SK-N-SH treated with all-trans-retinoic acid at 6 μM for 48 hours (cell line): ENCODE measurements around the gene TIAM2.

Experiments
- ATAC-seq: fragments of 200-7000 bp; cut with Tn5 transposase; 3 replicates; pipeline ENCODE4 v1.9.1; 2020; ENCODE audit warnings: mild to moderate bottlenecking, moderate library complexity
- BACH2 ChIP-seq: fragments of 250-450 bp; sonication (Bioruptor Pico); IDR thresholded peaks from 2 replicates; pipeline ENCODE4 v1.9.0; 2021; ENCODE audit warnings: mild to moderate bottlenecking, borderline replicate concordance
- CREB5 ChIP-seq: fragments of 250-450 bp; sonication (Bioruptor Pico); IDR thresholded peaks from 2 replicates; pipeline ENCODE4 v1.5.1; 2020; ENCODE audit warnings: low read depth, mild to moderate bottlenecking, moderate library complexity
- CSDC2 ChIP-seq: fragments of 250-450 bp; sonication (Bioruptor Pico); IDR thresholded peaks from 2 replicates; pipeline ENCODE4 v1.5.0; 2020; ENCODE audit warnings: mild to moderate bottlenecking, moderate library complexity
- CSRNP3 ChIP-seq: fragments of 250-450 bp; sonication (Bioruptor Pico); IDR thresholded peaks from 2 replicates; pipeline ENCODE4 v1.5.1; 2021; ENCODE audit warnings: mild to moderate bottlenecking, moderate library complexity
- ESRRG ChIP-seq: fragments of 250-450 bp; sonication (Bioruptor Pico); IDR thresholded peaks from 2 replicates; pipeline ENCODE4 v1.6.1; 2021; ENCODE audit warnings: mild to moderate bottlenecking
- GLIS3 ChIP-seq: fragments of 250-450 bp; sonication (Bioruptor Pico); IDR thresholded peaks from 2 replicates; pipeline ENCODE4 v1.5.0; 2020; ENCODE audit warnings: mild to moderate bottlenecking, moderate library complexity
- ISL1 ChIP-seq: fragments of 250-450 bp; sonication (Bioruptor Pico); IDR thresholded peaks from 2 replicates; pipeline ENCODE4 v2.1.2; 2022; ENCODE audit warnings: mild to moderate bottlenecking, moderate library complexity
- OSR1 ChIP-seq: fragments of 250-450 bp; sonication (Bioruptor Pico); IDR thresholded peaks from 2 replicates; pipeline ENCODE4 v1.8.0; 2022; ENCODE audit warnings: moderate library complexity, mild to moderate bottlenecking, inconsistent platforms
- PATZ1 ChIP-seq: fragments of 250-450 bp; sonication (Bioruptor Pico); IDR thresholded peaks from 2 replicates; pipeline ENCODE4 v1.8.0; 2020; ENCODE audit warnings: mild to moderate bottlenecking, moderate library complexity, borderline replicate concordance
- POU6F1 ChIP-seq: fragments of 250-450 bp; sonication (Bioruptor Pico); IDR thresholded peaks from 2 replicates; pipeline ENCODE4 v1.8.0; 2021; ENCODE audit warnings: low read depth, mild to moderate bottlenecking, moderate library complexity, borderline replicate concordance
- PPARA ChIP-seq: fragments of 250-450 bp; sonication (Bioruptor Pico); IDR thresholded peaks from 2 replicates; pipeline ENCODE4 v1.5.0; 2020; ENCODE audit warnings: mild to moderate bottlenecking, borderline replicate concordance
- RARB ChIP-seq: fragments of 250-450 bp; sonication (Bioruptor Pico); IDR thresholded peaks from 2 replicates; pipeline ENCODE4 v1.8.0; 2021; ENCODE audit warnings: mild to moderate bottlenecking, moderate library complexity
- SNAI2 ChIP-seq: fragments of 250-450 bp; sonication (Bioruptor Pico); IDR thresholded peaks from 2 replicates; pipeline ENCODE4 v1.5.0; 2020; ENCODE audit warnings: mild to moderate bottlenecking, moderate library complexity
- TCF4 ChIP-seq: fragments of 250-450 bp; sonication (Bioruptor Pico); IDR thresholded peaks from 2 replicates; pipeline ENCODE4 v1.8.0; 2021; ENCODE audit warnings: mild to moderate bottlenecking, moderate library complexity, borderline replicate concordance
- TOX ChIP-seq: fragments of 250-450 bp; sonication (Bioruptor Pico); IDR thresholded peaks from 2 replicates; pipeline ENCODE4 v1.8.0; 2021; ENCODE audit warnings: mild to moderate bottlenecking, moderate library complexity, borderline replicate concordance
- TSHZ2 ChIP-seq: fragments of 250-450 bp; sonication (Bioruptor Pico); IDR thresholded peaks from 2 replicates; pipeline ENCODE4 v1.5.0; 2020; ENCODE audit warnings: mild to moderate bottlenecking, moderate library complexity
- ZC3H10 ChIP-seq: fragments of 250-450 bp; sonication (Bioruptor Pico); IDR thresholded peaks from 2 replicates; pipeline ENCODE4 v1.5.1; 2021; ENCODE audit warnings: mild to moderate bottlenecking, moderate library complexity
- ZFP3 ChIP-seq: fragments of 250-450 bp; sonication (Bioruptor Pico); IDR thresholded peaks from 2 replicates; pipeline ENCODE4 v1.5.0; 2020; ENCODE audit warnings: mild to moderate bottlenecking, moderate library complexity
- ZFP30 ChIP-seq: fragments of 450-650 bp; formaldehyde crosslinking; IDR thresholded peaks from 2 replicates; pipeline ENCODE4 v1.5.0; 2022; ENCODE audit warnings: mild to moderate bottlenecking, moderate library complexity
- ZNF565 ChIP-seq: fragments of 450-650 bp; formaldehyde crosslinking; conservative IDR thresholded peaks from 2 replicates; pipeline ENCODE4 v1.5.0; 2020; ENCODE audit warnings: low read depth, mild to moderate bottlenecking, moderate library complexity
- ZNF8 ChIP-seq: fragments of 450-650 bp; formaldehyde crosslinking; IDR thresholded peaks from 2 replicates; pipeline ENCODE4 v1.5.0; 2020; ENCODE audit warnings: mild to moderate bottlenecking, moderate library complexity

The TIAM2 gene

GRCh38 chr6:155284775-155285174, 289.7 kb downstream of the TIAM2 start:
- no peak for TF ChIP-seq ZFP30 (CRISPR knock-in tag)
- no peak for TF ChIP-seq TOX (CRISPR knock-in tag)
- TF ChIP-seq ZC3H10 (CRISPR knock-in tag): no peak
- no peak for TF ChIP-seq ISL1 (CRISPR knock-in tag)
- TF ChIP-seq ZFP3 (CRISPR knock-in tag): no peak
- no peak for ATAC-seq

- no peak for ATAC-seq
- TF ChIP-seq CSRNP3 (CRISPR knock-in tag) (no peak), ZC3H10 (CRISPR knock-in tag) (no peak), TOX (CRISPR knock-in tag) (no peak), POU6F1 (CRISPR knock-in tag) (no peak), RARB (CRISPR knock-in tag) (no peak), OSR1 (CRISPR knock-in tag) (no peak), PATZ1 (no peak), ZNF8 (CRISPR knock-in tag) (no peak), CREB5 (CRISPR knock-in tag) (no peak), GLIS3 (CRISPR knock-in tag) (no peak), ZFP30 (CRISPR knock-in tag) (no peak), ZNF565 (CRISPR knock-in tag) (no peak), ZFP3 (CRISPR knock-in tag) (no peak), CSDC2 (no peak), ISL1 (CRISPR knock-in tag) (no peak)
- TF ChIP-seq, all 23 proteins: peak for 0
Measured at GRCh38 chr6:155287762-155288161, 292.6 kb downstream of the TIAM2 start.

- TF ChIP-seq ESRRG (CRISPR knock-in tag) (no peak), ISL1 (CRISPR knock-in tag) (no peak), SNAI2 (no peak), ZFP3 (CRISPR knock-in tag) (no peak), ZC3H10 (CRISPR knock-in tag) (no peak), CSDC2 (no peak), PPARA (CRISPR knock-in tag) (no peak), ZNF8 (CRISPR knock-in tag) (no peak), CSRNP3 (CRISPR knock-in tag) (no peak), PATZ1 (no peak), OSR1 (CRISPR knock-in tag) (no peak), TSHZ2 (CRISPR knock-in tag) (no peak), TCF4 (CRISPR knock-in tag) (no peak), BACH2 (no peak), RARB (CRISPR knock-in tag) (no peak), ZFP30 (CRISPR knock-in tag) (no peak), POU6F1 (CRISPR knock-in tag) (no peak), CREB5 (CRISPR knock-in tag) (no peak)
- ATAC-seq: no peak
Measured at GRCh38 chr6:155290491-155290890, 295.4 kb downstream of the TIAM2 start.
